Heart right ventricle (tissue), 16 donors: ENCODE results near the gene ELMO3. TPM values are rescaled to one million over a fixed set of nuclear protein-coding genes. Genes with fewer than 3 reads are reported as not detected.

Experiments
- ATAC-seq, 8 donors: fragments of 200-7000 bp; cut with Tn5 transposase; one replicate each; pipeline ENCODE4 v1.9.1; 2020; ENCODE audit warnings: mild to moderate bottlenecking in 8 of 8, moderate library complexity in 8 of 8, moderate number of reproducible peaks in 1 of 8
- DNase-seq, 2 donors: peaks; one replicate each; pipeline ENCODE4 v3.0.0-alpha.2; 2020
- H3K27ac ChIP-seq, 10 donors: fragments of 200-600 bp; sonication (generic) in 2 of 10; one replicate each; pipeline versions ENCODE4 v1.5.0 to v1.8.0; 2020 to 2022; ENCODE audit warnings: mild to moderate bottlenecking in 3 of 10
- H3K27me3 ChIP-seq, 7 donors: fragments of 200-600 bp; one replicate each; pipeline ENCODE4 v1.8.0; 2021 to 2022; ENCODE audit warnings: mild to moderate bottlenecking in 2 of 7
- H3K36me3 ChIP-seq, 9 donors: fragments of 200-600 bp; sonication (generic) in 1 of 9; one replicate each; pipeline versions ENCODE4 v1.5.0 to v1.8.0; 2020 to 2022; ENCODE audit warnings: mild to moderate bottlenecking in 2 of 9
- H3K4me1 ChIP-seq, 9 donors: fragments of 200-600 bp; sonication (generic) in 1 of 9; one replicate each; pipeline versions ENCODE4 v1.5.0 to v1.8.0; 2020 to 2022; ENCODE audit warnings: mild to moderate bottlenecking in 4 of 9
- H3K4me3 ChIP-seq, 10 donors: fragments of 200-600 bp; sonication (generic) in 2 of 10; one replicate each; pipeline versions ENCODE4 v1.5.0 to v1.8.0; 2020 to 2022; ENCODE audit warnings: mild to moderate bottlenecking in 7 of 10, moderate library complexity in 2 of 10
- H3K9me3 ChIP-seq, 11 donors: fragments of 200-600 bp in 10 of 11; sonication (generic) in 2 of 11; one replicate each; pipeline versions ENCODE4 v1.5.0 to v1.8.0; 2013 to 2022; ENCODE audit warnings: mild to moderate bottlenecking in 2 of 11, control low read depth in 1 of 11, moderate library complexity in 1 of 11
- CTCF ChIP-seq, 9 donors: fragments of 200-600 bp; sonication (generic) in 2 of 9; IDR thresholded peaks; one replicate each; pipeline versions ENCODE4 v1.5.0 to v1.8.0; 2021 to 2022; ENCODE audit warnings: antibody characterized with exemption in 9 of 9, mild to moderate bottlenecking in 5 of 9, moderate library complexity in 1 of 9
- WGBS, 2 donors: extraction: QIAGEN DNeasy Blood & Tissue Kit; methylation state at CpG; one replicate each; pipeline ENCODE4 v1.1.7; 2013; ENCODE audit warnings: inconsistent platforms in 1 of 2; 5-methylcytosine and 5-hydroxymethylcytosine counted together
- intact Hi-C, 10 donors: fragments of 100-400 bp; cut with DNase I; formaldehyde crosslinking; loops; one replicate each; pipeline versions ENCODE4 v1.11.1 to v1.14.2; 2022
- microRNA-seq, 2 donors: library from miRNA; unstranded; fragments of <30 nt; microRNA quantifications; one replicate each; pipeline ENCODE4 v1.2.0, GENCODE V29; 2021
- polyA plus RNA-seq, 2 donors: library from polyadenylated mRNA; stranded (reverse); fragments of 200-250 nt; gene quantifications; one replicate each; pipeline ENCODE4 v1.2.3, GENCODE V29; 2013
- total RNA-seq, 10 donors: library from RNA; stranded (reverse); fragmentation: NEBNext Ultra II Directional in 3 of 10; extraction: Animal tissue kit (Norgen Biotek cat#: 25700) in 3 of 10; gene quantifications; one replicate each; pipeline versions ENCODE4 v1.2.1 to v1.2.4, GENCODE V29; 2021 to 2023
- donor health status: Arrhythmogenic right ventricular cardiomyopathy.
- donor health status: ischemic (EF 13 %, LVEDD 7.1; RV severe dilation, severe dysfunction).
- donor health status: healthy with polysubstance abuse.
- donor health status: DM: no; HTN: yes; CAD: no.
- donor health status: DM: no; HTN: no; CAD: no.
- donor health status: ischemic (EF 25% LVEDD 6.9; RV normal size, moderate dysfunction).
- donor health status: ischemic (EF 25% LVEDD 5.7; RV mildly dilated, moderate dysfunction).
- donor health status: healthy.
- donor health status: DM: yes; HTN: yes; CAD: no.
- donor health status: Ischemic cardiomyopathy.
- donor health status: ischemic (EF 35%, LVEDD 5.7; RV mildly dilated, moderate dysfunction).
- donor health status: nonischemic (EF 11% LVEDD 7.7; RV severe dilation, severe dysfunction).
- donor health status: DM: yes; HTN: yes; CAD: no.
- donor health status: PGD.
- donor health status: ischemic (EF 29% LVEDD 5.4; RV normal size, mild dysfunction).
- donor health status: nonischemic (EF 23%, LVEDD 6.1; RV moderate dilation, normal function).

ELMO3 gene
- total and polyA plus RNA-seq, 12 donors: 0.19 to 1.9 (median 0.46) TPM

DNA sequence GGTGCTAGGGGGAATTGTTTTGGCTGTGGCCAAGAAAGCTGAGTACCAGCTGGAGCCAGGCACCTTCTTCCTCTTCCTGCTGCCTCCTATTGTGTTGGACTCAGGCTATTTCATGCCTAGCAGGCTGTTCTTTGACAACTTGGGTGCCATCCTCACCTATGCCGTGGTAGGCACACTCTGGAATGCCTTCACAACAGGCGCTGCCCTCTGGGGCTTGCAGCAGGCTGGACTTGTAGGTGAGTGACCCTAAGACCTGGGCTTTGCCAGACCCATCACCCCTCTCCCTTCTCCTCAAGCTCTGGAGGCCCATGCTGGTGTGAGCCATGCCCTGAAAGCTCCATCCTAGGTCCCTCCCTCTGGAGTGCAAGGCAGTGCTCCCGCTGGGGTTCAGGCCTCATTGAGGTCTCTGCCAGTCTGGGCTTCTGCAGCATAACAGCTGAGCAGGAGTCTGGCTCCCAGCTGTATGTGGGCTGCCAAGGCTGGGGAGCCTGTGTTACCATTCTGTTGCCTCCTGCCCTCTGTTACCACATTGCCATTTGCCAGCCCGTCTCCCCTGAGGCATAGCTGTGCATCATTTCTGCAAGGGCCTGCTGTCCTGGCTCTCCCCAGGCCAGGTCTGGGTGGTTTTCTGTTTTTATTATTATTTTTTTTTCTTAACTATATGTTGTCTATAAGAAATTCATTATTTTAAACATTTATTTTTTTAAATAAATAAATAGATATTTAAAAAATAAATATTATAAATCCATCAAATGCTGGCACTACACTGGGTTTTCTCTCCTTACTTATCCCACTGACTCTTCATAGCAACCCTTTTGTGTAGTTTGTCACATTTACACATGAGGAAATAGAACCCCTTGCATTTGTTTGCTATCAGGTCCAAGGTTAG, 53.9 kb downstream of the ELMO3 start:
- Histone ChIP-seq H3K27ac (no peak overlapping the region), H3K4me3 (no peak overlapping the region), H3K36me3 (no peaks in the 10 kb centered on the region), H3K4me1 (peaks cover 3 to 23% (median 14%) of the 10 kb centered on the region in 9 donors), H3K27me3 (peaks cover 0 to 33% (median 0%) of the 10 kb centered on the region in 7 donors), H3K9me3 (no peaks in the 10 kb centered on the region)
- no peak for TF ChIP-seq CTCF (IDR thresholded peaks at IDR 0.05)
- intact Hi-C loops: no loop called here
- no peak for DNase-seq
- 96 to 97% methylated on average over 4 of the region's 4 CpGs for WGBS, 2 donors
- ATAC-seq: no peak

Small RNAs within 50 kb of the gene (microRNA-seq; reads per million reads assigned to microRNA genes)
- gene MIR328: 122 to 149 reads per million in 2 donors

Other genes with a start within 250 kb of the ELMO3 start
- 1 to 10 TPM in 6 of 10 donors, under 1 TPM in 4; 0.45 to 2.4 (median 1.1) TPM for gene CES3, start 237.9 kb upstream of the ELMO3 start, total RNA-seq
- 1 to 10 TPM in 1 of 2 donors, under 1 TPM in 1; 0.07 to 2.8 TPM for gene CES3, start 237.9 kb upstream of the ELMO3 start, polyA plus RNA-seq
- gene CES4A, start 210.5 kb upstream of the ELMO3 start, total RNA-seq: 10 to 100 TPM in 1 of 10 donors, 1 to 10 TPM in 9; 3.8 to 10.4 (median 6.0) TPM
- gene CES4A, start 210.5 kb upstream of the ELMO3 start, polyA plus RNA-seq: 10 to 100 TPM; 12.3 to 20.6 TPM
- 10 to 100 TPM; 22.2 to 36.4 (median 29.8) TPM for gene CBFB, start 170.0 kb upstream of the ELMO3 start, total RNA-seq
- 10 to 100 TPM; 17.6 to 22.9 TPM for gene CBFB, start 170.0 kb upstream of the ELMO3 start, polyA plus RNA-seq
- gene PHAF1, start 89.2 kb upstream of the ELMO3 start, total RNA-seq: 10 to 100 TPM in 8 of 10 donors, 1 to 10 TPM in 2; 8.9 to 12.7 (median 11.7) TPM
- gene PHAF1, start 89.2 kb upstream of the ELMO3 start, polyA plus RNA-seq: 1 to 10 TPM; 7.1 to 7.2 TPM
- 10 to 100 TPM in 4 of 10 donors, 1 to 10 TPM in 6; 7.4 to 17.6 (median 9.6) TPM for gene B3GNT9, start 48.1 kb upstream of the ELMO3 start, total RNA-seq
- gene B3GNT9, start 48.1 kb upstream of the ELMO3 start, polyA plus RNA-seq: 10 to 100 TPM in 1 of 2 donors, 1 to 10 TPM in 1; 5.4 to 19.1 TPM
- gene TRADD, start 39.2 kb upstream of the ELMO3 start, total RNA-seq: 10 to 100 TPM in 1 of 10 donors, 1 to 10 TPM in 9; 4.8 to 12.4 (median 5.7) TPM
- gene TRADD, start 39.2 kb upstream of the ELMO3 start, polyA plus RNA-seq: 10 to 100 TPM in 1 of 2 donors, 1 to 10 TPM in 1; 9.7 to 17.9 TPM
- 10 to 100 TPM in 1 of 10 donors, 1 to 10 TPM in 9; 3.9 to 10.5 (median 5.0) TPM for gene FBXL8, start 39.2 kb upstream of the ELMO3 start, total RNA-seq
- gene FBXL8, start 39.2 kb upstream of the ELMO3 start, polyA plus RNA-seq: 10 to 100 TPM in 1 of 2 donors, 1 to 10 TPM in 1; 8.6 to 17.3 TPM
- 10 to 100 TPM; 32.9 to 71.3 (median 38.6) TPM for gene HSF4, start 34.4 kb upstream of the ELMO3 start, total RNA-seq
- gene HSF4, start 34.4 kb upstream of the ELMO3 start, polyA plus RNA-seq: 100 to 1,000 TPM in 1 of 2 donors, 1 to 10 TPM in 1; 9.1 to 199 TPM
- gene NOL3, start 28.6 kb upstream of the ELMO3 start, total RNA-seq: 10 to 100 TPM; 71.8 to 92.2 (median 79.9) TPM
- 100 to 1,000 TPM; 115 to 132 TPM for gene NOL3, start 28.6 kb upstream of the ELMO3 start, polyA plus RNA-seq
- 10 to 100 TPM in 9 of 10 donors, 1 to 10 TPM in 1; 8.0 to 15.2 (median 12.1) TPM for gene MATCAP1, start 15.2 kb upstream of the ELMO3 start, total RNA-seq
- gene MATCAP1, start 15.2 kb upstream of the ELMO3 start, polyA plus RNA-seq: 10 to 100 TPM; 13.0 to 30.9 TPM
- gene EXOC3L1, start 9.0 kb upstream of the ELMO3 start, total RNA-seq: 1 to 10 TPM; 1.8 to 4.8 (median 3.0) TPM
- gene EXOC3L1, start 9.0 kb upstream of the ELMO3 start, polyA plus RNA-seq: 1 to 10 TPM; 7.7 to 8.8 TPM
- gene E2F4, start 7.0 kb upstream of the ELMO3 start, total RNA-seq: 10 to 100 TPM; 21.9 to 45.6 (median 28.6) TPM
- gene E2F4, start 7.0 kb upstream of the ELMO3 start, polyA plus RNA-seq: 10 to 100 TPM; 33.4 to 38.4 TPM
- gene TMEM208, start 28.0 kb downstream of the ELMO3 start, total RNA-seq: 10 to 100 TPM in 6 of 10 donors, 1 to 10 TPM in 4; 7.6 to 22.1 (median 11.7) TPM
- gene TMEM208, start 28.0 kb downstream of the ELMO3 start, polyA plus RNA-seq: 10 to 100 TPM; 74.7 to 92.0 TPM
- gene FHOD1, start 48.4 kb downstream of the ELMO3 start, total RNA-seq: 10 to 100 TPM; 11.6 to 26.2 (median 19.1) TPM
- 10 to 100 TPM; 16.6 to 71.1 TPM for gene FHOD1, start 48.4 kb downstream of the ELMO3 start, polyA plus RNA-seq
- 1 to 10 TPM in 6 of 10 donors, under 1 TPM in 4; 0.71 to 2.4 (median 1.0) TPM for gene SLC9A5, start 49.8 kb downstream of the ELMO3 start, total RNA-seq
- 1 to 10 TPM in 1 of 2 donors, under 1 TPM in 1; 0.26 to 1.5 TPM for gene SLC9A5, start 49.8 kb downstream of the ELMO3 start, polyA plus RNA-seq
- 1 to 10 TPM in 4 of 10 donors, under 1 TPM in 6; 0.25 to 2.5 (median 0.61) TPM for gene PLEKHG4, start 80.4 kb downstream of the ELMO3 start, total RNA-seq
- 1 to 10 TPM; 1.3 to 2.9 TPM for gene PLEKHG4, start 80.4 kb downstream of the ELMO3 start, polyA plus RNA-seq
- gene KCTD19, start 127.6 kb downstream of the ELMO3 start, total RNA-seq: not detected
- under 1 TPM; 0.01 to 0.22 TPM for gene KCTD19, start 127.6 kb downstream of the ELMO3 start, polyA plus RNA-seq
- gene LRRC36, start 127.7 kb downstream of the ELMO3 start, total RNA-seq: under 1 TPM in 1 of 10 donors, not detected in 9; 0.26 TPM
- under 1 TPM; 0.42 to 0.88 TPM for gene LRRC36, start 127.7 kb downstream of the ELMO3 start, polyA plus RNA-seq
- gene TPPP3, start 194.4 kb downstream of the ELMO3 start, total RNA-seq: 10 to 100 TPM in 1 of 10 donors, 1 to 10 TPM in 9; 6.4 to 15.9 (median 9.0) TPM
- 10 to 100 TPM; 21.1 to 26.1 TPM for gene TPPP3, start 194.4 kb downstream of the ELMO3 start, polyA plus RNA-seq
- gene ZDHHC1, start 217.3 kb downstream of the ELMO3 start, total RNA-seq: 1 to 10 TPM; 3.2 to 6.3 (median 4.2) TPM
- 1 to 10 TPM; 3.6 to 4.4 TPM for gene ZDHHC1, start 217.3 kb downstream of the ELMO3 start, polyA plus RNA-seq
- 1 to 10 TPM in 1 of 10 donors, under 1 TPM in 8, not detected in 1; 0.16 to 1.4 (median 0.57) TPM for gene HSD11B2, start 232.0 kb downstream of the ELMO3 start, total RNA-seq
- gene HSD11B2, start 232.0 kb downstream of the ELMO3 start, polyA plus RNA-seq: under 1 TPM; 0.41 to 0.51 TPM